HepG2 (cell line): ENCODE results near the gene TPRN. TPM values are rescaled to one million over a fixed set of nuclear protein-coding genes. Genes with fewer than 3 reads are reported as not detected.
A peak's percentile ranks its signal among the peaks of the same experiment; 100 is the strongest.

Experiments
- AHR ChIP-seq: IDR thresholded peaks from 2 replicates; pipeline ENCODE4 v1.6.1; 2018; ENCODE audit warnings: missing genetic modification reagents, missing compliant biosample characterization
- CBX1 ChIP-seq: IDR thresholded peaks from one replicate; pipeline ENCODE4 v1.6.1; 2016; ENCODE audit warnings: antibody characterized with exemption, low read depth
- ETV6 ChIP-seq: sonication (generic); formaldehyde crosslinking; conservative IDR thresholded peaks from 2 replicates; pipeline ENCODE4 v1.4.0; 2020; ENCODE audit warnings: missing genetic modification reagents
- GATAD2A ChIP-seq: IDR thresholded peaks from 2 replicates; pipeline ENCODE4 v1.6.1; 2016
- HOXA5 ChIP-seq: sonication (generic); formaldehyde crosslinking; IDR thresholded peaks from 2 replicates; pipeline ENCODE4 v1.4.0; 2020; ENCODE audit warnings: missing genetic modification reagents
- SOX13 ChIP-seq, 3 experiments: fragments of 450-650 bp in 1 of 3; sonication (generic) in 1 of 3; formaldehyde crosslinking in 1 of 3; IDR thresholded peaks in 2 of 3; conservative IDR thresholded peaks in 1 of 3; 2 replicates each; pipeline versions ENCODE4 v1.5.0 to v1.6.1; 2016 to 2020; ENCODE audit warnings: antibody characterized with exemption in 1 of 3, mild to moderate bottlenecking in 1 of 3, missing compliant biosample characterization in 1 of 3, missing genetic modification reagents in 1 of 3, moderate library complexity in 1 of 3
- STAT5B ChIP-seq: sonication (generic); formaldehyde crosslinking; IDR thresholded peaks from 2 replicates; pipeline ENCODE4 v1.4.0; 2020; ENCODE audit warnings: missing genetic modification reagents
- TGIF2 ChIP-seq: IDR thresholded peaks from 2 replicates; pipeline ENCODE4 v1.6.1; 2016; ENCODE audit warnings: control low read depth, missing compliant biosample characterization
- ZC3H4 ChIP-seq: sonication (generic); formaldehyde crosslinking; IDR thresholded peaks from 2 replicates; pipeline ENCODE4 v1.4.0; 2020; ENCODE audit warnings: missing genetic modification reagents, borderline replicate concordance
- ZFAT ChIP-seq: sonication (generic); formaldehyde crosslinking; conservative IDR thresholded peaks from 2 replicates; pipeline ENCODE4 v1.8.1; 2023; ENCODE audit warnings: missing genetic modification reagents, inconsistent platforms
- ZNF205 ChIP-seq: IDR thresholded peaks from 2 replicates; pipeline ENCODE4 v1.6.1; 2018; ENCODE audit warnings: missing biosample characterization, missing genetic modification reagents
- ZNF710 ChIP-seq: sonication (generic); formaldehyde crosslinking; IDR thresholded peaks from 2 replicates; pipeline ENCODE4 v1.5.0; 2020; ENCODE audit warnings: mild to moderate bottlenecking, missing genetic modification reagents, borderline replicate concordance
- polyA plus RNA-seq, 8 experiments: library from polyadenylated mRNA; depleted of rRNA in 3 of 8; stranded (reverse) in 7 of 8; unstranded in 1 of 8; fragments of >200 nt; fragmentation: Illumina TruSeq in 4 of 8; extraction: Trizol in 4 of 8; gene quantifications; 2 replicates each; pipeline versions ENCODE4 v1.2.1 to v1.2.3, GENCODE V29; 2011 to 2016; ENCODE audit warnings: low read depth in 4 of 8, missing spikeins in 1 of 8, mixed read lengths in 1 of 8; ENCODE audit not compliant: insufficient read depth in 1 of 8
- total RNA-seq, 5 experiments: library from RNA; depleted of rRNA; stranded (reverse); fragments of >200 nt; fragmentation: Illumina TruSeq; extraction: Trizol; gene quantifications; 2 replicates each; pipeline ENCODE4 v1.2.3, GENCODE V29; 2016; ENCODE audit warnings: low read depth in 1 of 5
- TF ChIP-seq, protein P1 (sequence below): sonication (generic); formaldehyde crosslinking; IDR thresholded peaks from 2 replicates; pipeline ENCODE4 v1.5.1; 2020; ENCODE audit warnings: mild to moderate bottlenecking, missing genetic modification reagents, borderline replicate concordance
- TF ChIP-seq, protein P2 (sequence below), 2 experiments: sonication (generic) in 1 of 2; formaldehyde crosslinking in 1 of 2; IDR thresholded peaks; 2 replicates each; pipeline versions ENCODE4 v1.6.1 to v1.9.0; 2014 to 2022; ENCODE audit warnings: antibody characterized with exemption in 1 of 2, borderline replicate concordance in 1 of 2, inconsistent platforms in 1 of 2, low read depth in 1 of 2, missing genetic modification reagents in 1 of 2

TPRN gene
- total and polyA plus RNA-seq, 2 of the 13 experiments (the other 11 are each of a cell fraction or from before 2014, with no cell fraction given), result 10.1 to 19.2 TPM

DNA sequence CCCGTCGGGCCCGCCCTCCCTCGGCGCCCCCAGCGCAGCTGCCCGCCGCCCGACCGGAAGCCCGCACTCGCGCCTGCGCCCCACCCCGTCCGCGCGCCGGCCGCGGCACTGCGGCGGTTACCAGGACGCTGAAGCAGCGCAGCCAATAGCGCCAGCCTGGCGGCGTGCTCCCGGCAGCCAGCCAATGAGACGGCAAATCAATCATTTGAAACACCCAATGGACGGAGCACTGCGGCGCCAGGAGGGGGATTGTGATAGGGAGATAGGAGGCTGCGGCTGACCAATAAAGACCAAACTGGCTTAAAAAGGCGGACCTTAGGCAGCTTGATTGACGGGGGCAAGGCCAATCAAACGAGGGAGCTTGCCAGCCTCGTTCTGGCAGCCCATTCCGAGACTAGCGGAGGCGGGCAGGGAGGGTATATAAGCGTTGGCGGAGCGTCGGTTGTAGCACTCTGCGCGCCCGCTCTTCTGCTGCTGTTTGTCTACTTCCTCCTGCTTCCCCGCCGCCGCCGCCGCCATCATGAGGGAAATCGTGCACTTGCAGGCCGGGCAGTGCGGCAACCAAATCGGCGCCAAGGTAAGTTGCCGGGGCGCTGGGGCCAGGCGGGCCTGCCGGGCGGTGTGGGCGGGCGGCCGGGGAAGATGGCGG is 40.4 kb upstream of the TPRN start, which contains the start of gene TUBB4B (continued):
- peak; percentile 53 for TF ChIP-seq TGIF2 (CRISPR knock-in tag)
- 0 out of 2 replicates have a peak, but pooled peaks have one; percentile 42 for TF ChIP-seq STAT5B
- TF ChIP-seq SOX13 (IDR thresholded peaks at IDR 0.05), result peak; percentile 62; the same call in 1 of the 2 replicates
- peak in 1 of 2 experiments; percentile 37; a peak in 1 of 4 replicates for TF ChIP-seq SOX13 (CRISPR knock-in tag; conservative IDR thresholded peaks at IDR 0.05 in 1 of 2, IDR thresholded peaks at IDR 0.05 in 1 of 2)
- TF ChIP-seq, protein P1, sequence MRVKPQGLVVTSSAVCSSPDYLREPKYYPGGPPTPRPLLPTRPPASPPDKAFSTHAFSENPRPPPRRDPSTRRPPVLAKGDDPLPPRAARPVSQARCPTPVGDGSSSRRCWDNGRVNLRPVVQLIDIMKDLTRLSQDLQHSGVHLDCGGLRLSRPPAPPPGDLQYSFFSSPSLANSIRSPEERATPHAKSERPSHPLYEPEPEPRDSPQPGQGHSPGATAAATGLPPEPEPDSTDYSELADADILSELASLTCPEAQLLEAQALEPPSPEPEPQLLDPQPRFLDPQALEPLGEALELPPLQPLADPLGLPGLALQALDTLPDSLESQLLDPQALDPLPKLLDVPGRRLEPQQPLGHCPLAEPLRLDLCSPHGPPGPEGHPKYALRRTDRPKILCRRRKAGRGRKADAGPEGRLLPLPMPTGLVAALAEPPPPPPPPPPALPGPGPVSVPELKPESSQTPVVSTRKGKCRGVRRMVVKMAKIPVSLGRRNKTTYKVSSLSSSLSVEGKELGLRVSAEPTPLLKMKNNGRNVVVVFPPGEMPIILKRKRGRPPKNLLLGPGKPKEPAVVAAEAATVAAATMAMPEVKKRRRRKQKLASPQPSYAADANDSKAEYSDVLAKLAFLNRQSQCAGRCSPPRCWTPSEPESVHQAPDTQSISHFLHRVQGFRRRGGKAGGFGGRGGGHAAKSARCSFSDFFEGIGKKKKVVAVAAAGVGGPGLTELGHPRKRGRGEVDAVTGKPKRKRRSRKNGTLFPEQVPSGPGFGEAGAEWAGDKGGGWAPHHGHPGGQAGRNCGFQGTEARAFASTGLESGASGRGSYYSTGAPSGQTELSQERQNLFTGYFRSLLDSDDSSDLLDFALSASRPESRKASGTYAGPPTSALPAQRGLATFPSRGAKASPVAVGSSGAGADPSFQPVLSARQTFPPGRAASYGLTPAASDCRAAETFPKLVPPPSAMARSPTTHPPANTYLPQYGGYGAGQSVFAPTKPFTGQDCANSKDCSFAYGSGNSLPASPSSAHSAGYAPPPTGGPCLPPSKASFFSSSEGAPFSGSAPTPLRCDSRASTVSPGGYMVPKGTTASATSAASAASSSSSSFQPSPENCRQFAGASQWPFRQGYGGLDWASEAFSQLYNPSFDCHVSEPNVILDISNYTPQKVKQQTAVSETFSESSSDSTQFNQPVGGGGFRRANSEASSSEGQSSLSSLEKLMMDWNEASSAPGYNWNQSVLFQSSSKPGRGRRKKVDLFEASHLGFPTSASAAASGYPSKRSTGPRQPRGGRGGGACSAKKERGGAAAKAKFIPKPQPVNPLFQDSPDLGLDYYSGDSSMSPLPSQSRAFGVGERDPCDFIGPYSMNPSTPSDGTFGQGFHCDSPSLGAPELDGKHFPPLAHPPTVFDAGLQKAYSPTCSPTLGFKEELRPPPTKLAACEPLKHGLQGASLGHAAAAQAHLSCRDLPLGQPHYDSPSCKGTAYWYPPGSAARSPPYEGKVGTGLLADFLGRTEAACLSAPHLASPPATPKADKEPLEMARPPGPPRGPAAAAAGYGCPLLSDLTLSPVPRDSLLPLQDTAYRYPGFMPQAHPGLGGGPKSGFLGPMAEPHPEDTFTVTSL (CRISPR knock-in tag), result no peak
- peak; percentile 48 for TF ChIP-seq HOXA5
- TF ChIP-seq CBX1, result peak; percentile 97
- TF ChIP-seq GATAD2A (CRISPR knock-in tag), result 0 out of 2 replicates have a peak, but pooled peaks have one; percentile 13
- TF ChIP-seq ZNF710 (CRISPR knock-in tag), result no peak
- peak; percentile 47; the same call in 1 of the 2 replicates for TF ChIP-seq ETV6 (CRISPR knock-in tag)
- TF ChIP-seq, protein P2, sequence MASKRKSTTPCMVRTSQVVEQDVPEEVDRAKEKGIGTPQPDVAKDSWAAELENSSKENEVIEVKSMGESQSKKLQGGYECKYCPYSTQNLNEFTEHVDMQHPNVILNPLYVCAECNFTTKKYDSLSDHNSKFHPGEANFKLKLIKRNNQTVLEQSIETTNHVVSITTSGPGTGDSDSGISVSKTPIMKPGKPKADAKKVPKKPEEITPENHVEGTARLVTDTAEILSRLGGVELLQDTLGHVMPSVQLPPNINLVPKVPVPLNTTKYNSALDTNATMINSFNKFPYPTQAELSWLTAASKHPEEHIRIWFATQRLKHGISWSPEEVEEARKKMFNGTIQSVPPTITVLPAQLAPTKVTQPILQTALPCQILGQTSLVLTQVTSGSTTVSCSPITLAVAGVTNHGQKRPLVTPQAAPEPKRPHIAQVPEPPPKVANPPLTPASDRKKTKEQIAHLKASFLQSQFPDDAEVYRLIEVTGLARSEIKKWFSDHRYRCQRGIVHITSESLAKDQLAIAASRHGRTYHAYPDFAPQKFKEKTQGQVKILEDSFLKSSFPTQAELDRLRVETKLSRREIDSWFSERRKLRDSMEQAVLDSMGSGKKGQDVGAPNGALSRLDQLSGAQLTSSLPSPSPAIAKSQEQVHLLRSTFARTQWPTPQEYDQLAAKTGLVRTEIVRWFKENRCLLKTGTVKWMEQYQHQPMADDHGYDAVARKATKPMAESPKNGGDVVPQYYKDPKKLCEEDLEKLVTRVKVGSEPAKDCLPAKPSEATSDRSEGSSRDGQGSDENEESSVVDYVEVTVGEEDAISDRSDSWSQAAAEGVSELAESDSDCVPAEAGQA (IDR thresholded peaks at IDR 0.05; ENCODE audit: low read depth), result peak; percentile 48; the same call in 1 of the 2 replicates
- TF ChIP-seq, protein P2 (CRISPR knock-in tag; IDR thresholded peaks at IDR 0.05; ENCODE audit: borderline replicate concordance), result peak; percentile 50; the same call in 1 of the 2 replicates
- peak; percentile 86 for TF ChIP-seq ZNF205 (CRISPR knock-in tag)
- TF ChIP-seq AHR, result peak; percentile 95; the same call in 1 of the 2 replicates
- TF ChIP-seq ZFAT (CRISPR knock-in tag), result 0 out of 2 replicates have a peak, but pooled peaks have one; percentile 4
- peak; percentile 65; the same call in 1 of the 2 replicates for TF ChIP-seq ZC3H4
